Hepatocyte (in vitro differentiated cells): Measurements from ENCODE around the gene HMG20A. TPM values are rescaled to one million over a fixed set of nuclear protein-coding genes. Genes with fewer than 3 reads are reported as not detected.
A peak's percentile ranks its signal among the peaks of the same experiment; 100 is the strongest.

Source experiments
- DNase-seq: peaks from one replicate; pipeline ENCODE4 v3.0.0-alpha.2; 2016; ENCODE audit warnings: low spot score
- H2AFZ ChIP-seq: fragments of 200-600 bp; sonication (generic); 2 replicates; pipeline ENCODE4 v1.6.0; 2016; ENCODE audit warnings: antibody characterized with exemption, mild to moderate bottlenecking
- H3K27ac ChIP-seq: fragments of 200-600 bp; sonication (generic); 2 replicates; pipeline ENCODE4 v1.5.1; 2016; ENCODE audit warnings: mild to moderate bottlenecking
- H3K27me3 ChIP-seq: fragments of 200-600 bp; sonication (generic); 2 replicates; pipeline ENCODE4 v1.6.1; 2016
- H3K36me3 ChIP-seq: fragments of 200-600 bp; sonication (generic); replicated peaks from 2 replicates; pipeline ENCODE4 v1.5.1; 2016; ENCODE audit warnings: low read depth; ENCODE audit not compliant: insufficient read depth
- H3K4me1 ChIP-seq: fragments of 200-600 bp; sonication (generic); 2 replicates; pipeline ENCODE4 v1.5.1; 2016; ENCODE audit warnings: mild to moderate bottlenecking, moderate library complexity; ENCODE audit not compliant: insufficient read depth
- H3K4me2 ChIP-seq: fragments of 200-600 bp; sonication (generic); 2 replicates; pipeline ENCODE4 v1.6.0; 2016
- H3K4me3 ChIP-seq: fragments of 200-600 bp; sonication (generic); 2 replicates; pipeline ENCODE4 v1.5.1; 2016; ENCODE audit warnings: mild to moderate bottlenecking
- H3K79me2 ChIP-seq: fragments of 200-600 bp; sonication (generic); 2 replicates; pipeline ENCODE4 v1.6.0; 2017; ENCODE audit warnings: mild to moderate bottlenecking
- H3K9me2 ChIP-seq: fragments of 200-600 bp; sonication (generic); replicated peaks from 2 replicates; pipeline ENCODE4 v1.6.0; 2017; ENCODE audit warnings: mild to moderate bottlenecking; ENCODE audit not compliant: insufficient read depth
- H3K9me3 ChIP-seq: fragments of 200-600 bp; sonication (generic); 2 replicates; pipeline ENCODE4 v1.5.1; 2016; ENCODE audit warnings: low read depth, mild to moderate bottlenecking
- H4K20me1 ChIP-seq: fragments of 200-600 bp; sonication (generic); 2 replicates; pipeline ENCODE4 v1.6.0; 2016; ENCODE audit warnings: mild to moderate bottlenecking; ENCODE audit not compliant: insufficient read depth, poor library complexity, severe bottlenecking
- EZH2 ChIP-seq: fragments of 200-600 bp; sonication (generic); IDR thresholded peaks from 2 replicates; pipeline ENCODE4 v1.6.1; 2016; ENCODE audit warnings: antibody characterized with exemption, mild to moderate bottlenecking, borderline replicate concordance
- EZH2phosphoT487 ChIP-seq: fragments of 200-600 bp; sonication (generic); IDR thresholded peaks from one replicate; pipeline ENCODE4 v1.6.1; 2018; ENCODE audit warnings: antibody characterized with exemption, mild to moderate bottlenecking, low read depth, moderate library complexity; ENCODE audit not compliant: unreplicated experiment, severe bottlenecking
- WGBS: methylation state at CpG from one replicate; pipeline ENCODE4 v1.1.6; 2016; ENCODE audit warnings: low lambda C conversion rate; ENCODE audit errors: missing lambda C conversion rate; 5-methylcytosine and 5-hydroxymethylcytosine counted together
- polyA plus RNA-seq: library from polyadenylated mRNA; unstranded; fragments of >200 nt; fragmentation: Nextera tagmentation; extraction: Ambion mirVana; gene quantifications from 2 replicates; pipeline ENCODE4 v1.2.1, GENCODE V29; 2016
- total RNA-seq: library from RNA; depleted of rRNA; stranded (reverse); fragments of >200 nt; gene quantifications from 2 replicates; pipeline ENCODE4 v1.2.3, GENCODE V29; 2014
- TF ChIP-seq, protein P1 (sequence below): fragments of 200-600 bp; sonication (generic); IDR thresholded peaks from 2 replicates; pipeline ENCODE4 v1.5.1; 2016; ENCODE audit warnings: antibody characterized with exemption, mild to moderate bottlenecking; ENCODE audit not compliant: poor library complexity

Gene HMG20A
- total and polyA plus RNA-seq, 2 experiments from 2014 or later, result 20.3 to 35.0 TPM

GRCh38 chr15:77419836-77420609 is 665 bp upstream of the HMG20A start, which contains the start of gene PEAK1:
TSS of gene PEAK1 (minus strand) at chr15:77420104. CDS start at chr15:77181926, 238,178 bp downstream.
- H3K9me2 ChIP-seq, result no peaks in the 10 kb centered on the region
- H3K9me3 ChIP-seq, result no peaks in the 10 kb centered on the region
- H3K79me2 ChIP-seq, result peaks cover 83% of the 10 kb centered on the region
- peak; percentile 99 for DNase-seq
- peak within 1 kb of the TSS; percentile 76 for H3K4me3 ChIP-seq
- WGBS, result 1% methylated on average over 28 of the region's 92 CpGs
- H3K27ac ChIP-seq, result peak within 1 kb of the TSS; percentile 99
- H2AFZ ChIP-seq, result peak within 1 kb of the TSS; percentile 81
- H3K4me2 ChIP-seq, result peak within 1 kb of the TSS; percentile 88
- H3K4me1 ChIP-seq, result peaks cover 4% of the 10 kb centered on the region
- TF ChIP-seq, protein P1, sequence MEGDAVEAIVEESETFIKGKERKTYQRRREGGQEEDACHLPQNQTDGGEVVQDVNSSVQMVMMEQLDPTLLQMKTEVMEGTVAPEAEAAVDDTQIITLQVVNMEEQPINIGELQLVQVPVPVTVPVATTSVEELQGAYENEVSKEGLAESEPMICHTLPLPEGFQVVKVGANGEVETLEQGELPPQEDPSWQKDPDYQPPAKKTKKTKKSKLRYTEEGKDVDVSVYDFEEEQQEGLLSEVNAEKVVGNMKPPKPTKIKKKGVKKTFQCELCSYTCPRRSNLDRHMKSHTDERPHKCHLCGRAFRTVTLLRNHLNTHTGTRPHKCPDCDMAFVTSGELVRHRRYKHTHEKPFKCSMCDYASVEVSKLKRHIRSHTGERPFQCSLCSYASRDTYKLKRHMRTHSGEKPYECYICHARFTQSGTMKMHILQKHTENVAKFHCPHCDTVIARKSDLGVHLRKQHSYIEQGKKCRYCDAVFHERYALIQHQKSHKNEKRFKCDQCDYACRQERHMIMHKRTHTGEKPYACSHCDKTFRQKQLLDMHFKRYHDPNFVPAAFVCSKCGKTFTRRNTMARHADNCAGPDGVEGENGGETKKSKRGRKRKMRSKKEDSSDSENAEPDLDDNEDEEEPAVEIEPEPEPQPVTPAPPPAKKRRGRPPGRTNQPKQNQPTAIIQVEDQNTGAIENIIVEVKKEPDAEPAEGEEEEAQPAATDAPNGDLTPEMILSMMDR, result no peak
- TF ChIP-seq EZH2 (no peak), EZH2phosphoT487 (no peak)
- H4K20me1 ChIP-seq, result peaks cover 21% of the 10 kb centered on the region
- H3K27me3 ChIP-seq, result no peaks in the 10 kb centered on the region
- H3K36me3 ChIP-seq, result no peaks in the 10 kb centered on the region

GRCh38 chr15:77421370-77421700 is 647 bp downstream of the HMG20A start:
- Histone ChIP-seq H3K4me2 (peak overlapping the region; percentile 88), H3K9me2 (no peaks in the 10 kb centered on the region), H3K27me3 (no peaks in the 10 kb centered on the region), H3K36me3 (no peaks in the 10 kb centered on the region), H3K79me2 (peaks cover 83% of the 10 kb centered on the region), H3K9me3 (no peaks in the 10 kb centered on the region), H3K4me3 (peak overlapping the region; percentile 76), H4K20me1 (peaks cover 21% of the 10 kb centered on the region), H3K4me1 (peaks cover 4% of the 10 kb centered on the region), H3K27ac (peak overlapping the region; percentile 99), H2AFZ (peak overlapping the region; percentile 81)
- DNase-seq, result peak; percentile 14
- TF ChIP-seq, protein P1, result no peak
- TF ChIP-seq EZH2phosphoT487, result no peak
- TF ChIP-seq EZH2, result no peak
- WGBS, result 2% methylated on average over 3 of the region's 3 CpGs

DNA sequence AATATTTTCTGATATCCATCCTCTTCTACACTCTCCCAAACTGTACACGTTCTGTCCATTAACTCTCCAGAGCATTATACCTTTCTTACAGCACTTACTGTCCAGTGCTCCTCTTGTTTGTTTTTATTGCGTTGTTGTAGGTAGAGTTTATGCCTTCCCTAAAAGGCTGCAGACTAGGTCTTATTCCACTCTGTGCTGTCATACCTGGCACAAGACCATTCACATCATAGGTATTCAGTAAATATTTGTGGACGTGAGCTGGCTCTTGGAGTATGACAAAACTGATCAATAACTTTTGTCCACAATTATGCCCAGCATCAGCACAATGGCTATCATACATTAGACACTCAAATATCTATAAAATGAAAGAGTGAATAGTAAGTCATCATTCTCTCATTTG is 4.4 kb downstream of the HMG20A start:
- TF ChIP-seq, protein P1, result no peak
- TF ChIP-seq EZH2 (no peak), EZH2phosphoT487 (no peak)
- Histone ChIP-seq H3K4me1 (no peaks in the 10 kb centered on the region), H3K4me3 (no peak overlapping the region), H3K4me2 (no peak overlapping the region), H3K79me2 (peaks cover 91% of the 10 kb centered on the region), H3K9me2 (no peaks in the 10 kb centered on the region), H2AFZ (no peak overlapping the region), H3K9me3 (no peaks in the 10 kb centered on the region), H3K27me3 (no peaks in the 10 kb centered on the region), H3K36me3 (no peaks in the 10 kb centered on the region), H3K27ac (no peak overlapping the region), H4K20me1 (peaks cover 29% of the 10 kb centered on the region)
- WGBS, result 82% methylated on average over 3 of the region's 3 CpGs
- DNase-seq, result no peak
